ENCODE measurements around the gene UNCX. TPM values are rescaled to one million over a fixed set of nuclear protein-coding genes. Genes with fewer than 3 reads are reported as not detected.

UNCX gene
- polyA plus RNA-seq, 1 donor (not counting 4 experiments of a cell fraction or from before 2014, with no cell fraction given): not detected

DNA sequence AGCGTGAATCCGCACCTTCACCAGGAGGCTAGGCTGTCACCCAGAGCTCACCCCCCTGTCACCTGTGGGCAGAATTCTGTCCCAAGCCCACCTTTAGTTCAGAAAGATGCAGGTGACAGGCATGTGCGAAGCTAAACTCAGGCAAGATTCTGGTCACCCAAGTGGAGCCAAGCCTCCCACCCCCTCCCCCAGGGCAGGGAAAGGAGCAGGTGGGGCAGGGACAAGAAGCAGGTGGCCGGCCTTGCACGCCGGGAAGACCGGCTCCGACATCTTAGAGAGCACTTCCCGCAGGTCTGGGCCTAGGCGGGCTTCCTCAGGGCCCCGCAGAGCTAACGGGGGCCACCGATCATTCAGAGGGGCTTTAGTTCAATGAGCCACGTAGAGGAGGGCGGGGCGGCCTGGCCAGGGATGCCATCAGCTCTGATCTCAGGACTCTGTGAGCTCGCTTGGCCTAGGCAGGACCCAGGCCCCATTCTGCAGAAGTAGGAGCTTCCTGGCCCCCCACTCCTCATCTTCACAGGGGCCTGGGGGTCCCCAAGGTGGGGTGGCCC lies 19.9 kb downstream of the UNCX start:
- FAIRE-seq (no peak), DNase-seq (ENCODE audit: low read depth, low spot score) (no peak)
- no peak overlapping the region for H3K27ac ChIP-seq (ENCODE audit: control insufficient read depth, insufficient read depth, low read length)
- TF ChIP-seq, protein P1, sequence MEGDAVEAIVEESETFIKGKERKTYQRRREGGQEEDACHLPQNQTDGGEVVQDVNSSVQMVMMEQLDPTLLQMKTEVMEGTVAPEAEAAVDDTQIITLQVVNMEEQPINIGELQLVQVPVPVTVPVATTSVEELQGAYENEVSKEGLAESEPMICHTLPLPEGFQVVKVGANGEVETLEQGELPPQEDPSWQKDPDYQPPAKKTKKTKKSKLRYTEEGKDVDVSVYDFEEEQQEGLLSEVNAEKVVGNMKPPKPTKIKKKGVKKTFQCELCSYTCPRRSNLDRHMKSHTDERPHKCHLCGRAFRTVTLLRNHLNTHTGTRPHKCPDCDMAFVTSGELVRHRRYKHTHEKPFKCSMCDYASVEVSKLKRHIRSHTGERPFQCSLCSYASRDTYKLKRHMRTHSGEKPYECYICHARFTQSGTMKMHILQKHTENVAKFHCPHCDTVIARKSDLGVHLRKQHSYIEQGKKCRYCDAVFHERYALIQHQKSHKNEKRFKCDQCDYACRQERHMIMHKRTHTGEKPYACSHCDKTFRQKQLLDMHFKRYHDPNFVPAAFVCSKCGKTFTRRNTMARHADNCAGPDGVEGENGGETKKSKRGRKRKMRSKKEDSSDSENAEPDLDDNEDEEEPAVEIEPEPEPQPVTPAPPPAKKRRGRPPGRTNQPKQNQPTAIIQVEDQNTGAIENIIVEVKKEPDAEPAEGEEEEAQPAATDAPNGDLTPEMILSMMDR (optimal IDR thresholded peaks at IDR 0.05 in 1 of 3, IDR thresholded peaks at IDR 0.05 in 1 of 3, conservative IDR thresholded peaks at IDR 0.05 in 1 of 3; ENCODE audit: extremely low read depth in 1 of 3, insufficient read depth in 2 of 3, low read length in 3 of 3): no peak
- dilution Hi-C loops (cut with MboI; ENCODE audit: extremely low pct_ligation_motif_present, low sequenced_read_pairs): no loop called here
- H3K9ac ChIP-seq (ENCODE audit: control insufficient read depth, extremely low read depth, insufficient read depth, low read length): no peak overlapping the region
- H3K36me3 ChIP-seq (ENCODE audit: control insufficient read depth in 2 of 2, extremely low read depth in 1 of 2, insufficient read depth in 2 of 2, low read length in 2 of 2): no peaks in the 10 kb centered on the region
- peaks cover 2% of the 10 kb centered on the region for H3K4me1 ChIP-seq (ENCODE audit: control insufficient read depth, extremely low read depth, insufficient read depth, low read length)
- no peaks in the 10 kb centered on the region for H3K79me2 ChIP-seq (ENCODE audit: control insufficient read depth, insufficient read depth, low read length)
- H3K4me3 ChIP-seq (ENCODE audit: control insufficient read depth in 2 of 3, extremely low read depth in 1 of 3, insufficient read depth in 2 of 3, low read depth in 1 of 3, low read length in 3 of 3): no peak overlapping the region
- no peak overlapping the region for H3K4me2 ChIP-seq (ENCODE audit: control insufficient read depth, extremely low read depth, insufficient read depth, low read depth, low read length)
- no peak overlapping the region for H2AFZ ChIP-seq (ENCODE audit: control insufficient read depth, low read length)
- no peaks in the 10 kb centered on the region for H3K9me3 ChIP-seq (ENCODE audit: control insufficient read depth, low read depth, low read length)
- H4K20me1 ChIP-seq (ENCODE audit: control insufficient read depth, extremely low read depth, insufficient read depth, low read length): no peaks in the 10 kb centered on the region
- peaks cover 88% of the 10 kb centered on the region for H3K27me3 ChIP-seq (ENCODE audit: control insufficient read depth, extremely low read depth, insufficient read depth, low read length)
- no peaks in the 10 kb centered on the region for H3K9me1 ChIP-seq (ENCODE audit: control insufficient read depth, extremely low read depth, insufficient read depth, low read length)

DNA sequence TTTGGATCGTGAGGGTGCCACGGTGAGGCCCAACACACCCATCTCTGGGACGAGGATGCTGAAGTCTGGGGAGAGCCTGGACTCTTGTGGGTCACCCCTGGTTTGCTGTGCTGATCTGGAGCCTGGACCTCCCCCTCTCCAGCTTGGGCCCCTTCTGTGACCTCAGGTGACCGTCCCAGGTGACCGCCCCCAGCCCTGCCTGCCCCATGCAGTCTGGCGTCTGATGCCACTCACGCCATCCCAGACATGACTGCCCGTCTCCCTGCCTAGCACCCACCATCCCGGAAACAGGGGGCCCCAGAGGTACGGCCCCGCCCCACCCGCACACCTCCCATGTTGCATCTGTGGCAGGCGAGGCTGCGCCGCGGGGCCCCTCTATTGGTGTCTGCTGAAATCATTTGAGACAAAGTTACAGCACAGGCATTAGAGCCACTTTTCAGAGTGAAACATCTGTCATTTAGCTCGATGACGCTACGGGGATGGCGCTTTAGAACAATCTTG lies 21.1 kb downstream of the UNCX start:
- Histone ChIP-seq H3K9me1 (ENCODE audit: control insufficient read depth, extremely low read depth, insufficient read depth, low read length) (no peaks in the 10 kb centered on the region), H2AFZ (ENCODE audit: control insufficient read depth, low read length) (no peak overlapping the region), H3K27me3 (ENCODE audit: control insufficient read depth, extremely low read depth, insufficient read depth, low read length) (peaks cover 77% of the 10 kb centered on the region), H3K4me1 (ENCODE audit: control insufficient read depth, extremely low read depth, insufficient read depth, low read length) (peaks cover 2% of the 10 kb centered on the region), H3K27ac (ENCODE audit: control insufficient read depth, insufficient read depth, low read length) (no peak overlapping the region), H3K79me2 (ENCODE audit: control insufficient read depth, insufficient read depth, low read length) (no peaks in the 10 kb centered on the region), H3K4me3 (ENCODE audit: control insufficient read depth in 2 of 3, extremely low read depth in 1 of 3, insufficient read depth in 2 of 3, low read depth in 1 of 3, low read length in 3 of 3) (no peak overlapping the region), H3K9me3 (ENCODE audit: control insufficient read depth, low read depth, low read length) (no peaks in the 10 kb centered on the region), H3K9ac (ENCODE audit: control insufficient read depth, extremely low read depth, insufficient read depth, low read length) (no peak overlapping the region), H3K36me3 (ENCODE audit: control insufficient read depth in 2 of 2, extremely low read depth in 1 of 2, insufficient read depth in 2 of 2, low read length in 2 of 2) (no peaks in the 10 kb centered on the region), H3K4me2 (ENCODE audit: control insufficient read depth, extremely low read depth, insufficient read depth, low read depth, low read length) (no peak overlapping the region), H4K20me1 (ENCODE audit: control insufficient read depth, extremely low read depth, insufficient read depth, low read length) (no peaks in the 10 kb centered on the region)
- no peak for FAIRE-seq
- dilution Hi-C loops (cut with MboI; ENCODE audit: extremely low pct_ligation_motif_present, low sequenced_read_pairs): no loop called here
- no peak for DNase-seq (ENCODE audit: low read depth, low spot score)
- TF ChIP-seq, protein P1 (optimal IDR thresholded peaks at IDR 0.05 in 1 of 3, IDR thresholded peaks at IDR 0.05 in 1 of 3, conservative IDR thresholded peaks at IDR 0.05 in 1 of 3; ENCODE audit: extremely low read depth in 1 of 3, insufficient read depth in 2 of 3, low read length in 3 of 3): no peak
- TF ChIP-seq EZH2 (IDR thresholded peaks at IDR 0.05; ENCODE audit: low read length): no peak

Measured in keratinocyte (primary cell).